ENCODE measurements around the gene AK9. TPM values are rescaled to one million over a fixed set of nuclear protein-coding genes. Genes with fewer than 3 reads are reported as not detected.

AK9 gene
- total and polyA plus RNA-seq, 2 of the 8 experiments (the other 6 are each of a cell fraction or from before 2014, with no cell fraction given): 1.8 to 2.2 TPM

GRCh38 chr6:109696355-109696754, 5.4 kb upstream of the AK9 start (continued):
- no peak for TF ChIP-seq ATF2 (IDR thresholded peaks at IDR 0.05; ENCODE audit: low read length)
- TF ChIP-seq POLR2A (IDR thresholded peaks at IDR 0.05; ENCODE audit: control extremely low read depth in 1 of 2, low read depth in 2 of 2, low read length in 2 of 2): no peak
- no peak for TF ChIP-seq TBP (IDR thresholded peaks at IDR 0.05; ENCODE audit: low read depth, low read length)
- TF ChIP-seq TAF7 (optimal IDR thresholded peaks at IDR 0.05; ENCODE audit: borderline replicate concordance, low read depth, low read length): no peak
- no peak for TF ChIP-seq CREB1 (IDR thresholded peaks at IDR 0.05)
- no peak for TF ChIP-seq CBX8 (IDR thresholded peaks at IDR 0.05; ENCODE audit: borderline replicate concordance, low read depth, low read length)
